Natural killer cell treated with Interleukin-12 subunit alpha and Interleukin-12 subunit beta and Interleukin-15 and Interleukin-18, amount 100 ng/mL, for 72 hours (primary cell): ENCODE measurements around the gene HAND2. TPM values are rescaled to one million over a fixed set of nuclear protein-coding genes. Genes with fewer than 3 reads are reported as not detected.
A peak's percentile ranks its signal among the peaks of the same experiment; 100 is the strongest.

Experiments
- ATAC-seq, 2 donors: fragments of 150-1000 bp; cut with Tn5 transposase in 1 of 2; sonication (Bioruptor Pico), chemical (Tn5 transposase) in 1 of 2; 2 replicates each; pipeline ENCODE4 v1.10.0; 2021
- DNase-seq: peaks from one replicate; pipeline ENCODE4 v3.0.0; 2022; ENCODE audit warnings: low spot score
- H3K27ac Mint-ChIP-seq, 2 donors: 1 replicate in 1 of 2; 2 replicates in 1 of 2; pipeline ENCODE4 v1.8.0; 2022; ENCODE audit warnings: mixed read lengths in 2 of 2, mild to moderate bottlenecking in 1 of 2, moderate library complexity in 1 of 2
- H3K27me3 Mint-ChIP-seq, 2 donors: 1 replicate in 1 of 2; 2 replicates in 1 of 2; pipeline ENCODE4 v1.8.0; 2022; ENCODE audit warnings: mixed read lengths in 2 of 2
- H3K36me3 Mint-ChIP-seq: one replicate; pipeline ENCODE4 v1.8.0; 2022; ENCODE audit warnings: mixed read lengths
- H3K4me1 Mint-ChIP-seq, 2 donors: 1 replicate in 1 of 2; 2 replicates in 1 of 2; pipeline ENCODE4 v1.8.0; 2022; ENCODE audit warnings: low read depth in 2 of 2, mixed read lengths in 2 of 2, mild to moderate bottlenecking in 1 of 2
- H3K4me3 Mint-ChIP-seq: one replicate; pipeline ENCODE4 v1.8.0; 2022; ENCODE audit warnings: mixed read lengths
- H3K9me3 Mint-ChIP-seq: 2 replicates; pipeline ENCODE4 v1.8.0; 2022; ENCODE audit warnings: mixed read lengths
- total RNA-seq, 2 donors: library from RNA; stranded (reverse); gene quantifications; one replicate each; pipeline ENCODE4 v1.2.3, GENCODE V29; 2022

The HAND2 gene
- not detected for total RNA-seq

- DNase-seq = no peak
- Mint-ChIP-seq H3K36me3 (peaks cover 11% of the 10 kb centered on the region), H3K27me3 (peaks cover 60 to 87% of the 10 kb centered on the region in 2 donors), H3K27ac (no peak within 1 kb of the TSS), H3K4me3 (peak within 1 kb of the TSS; percentile 6), H3K9me3 (no peaks in the 10 kb centered on the region), H3K4me1 (peaks cover 5 to 10% of the 10 kb centered on the region in 2 donors)
- ATAC-seq = no peak
Observed at GRCh38 chr4:173529477-173530325, at the start of gene HAND2. HAND2 (minus strand) TSS chr4:173530229; CDS start chr4:173529289, 940 bp downstream.

- no peaks in the 10 kb centered on the region for H3K4me1 Mint-ChIP-seq
- no peaks in the 10 kb centered on the region for H3K9me3 Mint-ChIP-seq
- no peak for DNase-seq
- H3K27ac Mint-ChIP-seq = no peak overlapping the region
- no peak for ATAC-seq
- no peak overlapping the region for H3K4me3 Mint-ChIP-seq
- no peaks in the 10 kb centered on the region for H3K36me3 Mint-ChIP-seq
- H3K27me3 Mint-ChIP-seq = peaks cover 4 to 20% of the 10 kb centered on the region in 2 donors
Observed at GRCh38 chr4:173578956-173579355, 48.9 kb upstream of the HAND2 start.

- no peak for DNase-seq
- Mint-ChIP-seq H3K4me1 (no peaks in the 10 kb centered on the region), H3K9me3 (no peaks in the 10 kb centered on the region), H3K36me3 (no peaks in the 10 kb centered on the region), H3K27ac (no peak overlapping the region), H3K4me3 (no peak overlapping the region), H3K27me3 (peaks cover 6 to 26% of the 10 kb centered on the region in 2 donors)
- no peak for ATAC-seq
Observed at GRCh38 chr4:173577963-173578362, 47.9 kb upstream of the HAND2 start.

- no peak for ATAC-seq
- Mint-ChIP-seq H3K4me3 (no peak overlapping the region), H3K4me1 (no peaks in the 10 kb centered on the region), H3K9me3 (no peaks in the 10 kb centered on the region), H3K36me3 (no peaks in the 10 kb centered on the region), H3K27me3 (peaks cover 6 to 25% of the 10 kb centered on the region in 2 donors), H3K27ac (no peak overlapping the region)
- DNase-seq = no peak
Observed at GRCh38 chr4:173575482-173576152, 45.6 kb upstream of the HAND2 start.

GRCh38 chr4:173573725-173574124, 43.7 kb upstream of the HAND2 start:
- Mint-ChIP-seq H3K27ac (no peak overlapping the region), H3K9me3 (no peaks in the 10 kb centered on the region), H3K27me3 (peaks cover 6 to 25% of the 10 kb centered on the region in 2 donors), H3K4me1 (no peaks in the 10 kb centered on the region), H3K4me3 (no peak overlapping the region), H3K36me3 (no peaks in the 10 kb centered on the region)
- DNase-seq = no peak
- ATAC-seq = no peak

GRCh38 chr4:173573286-173573685, 43.3 kb upstream of the HAND2 start:
- H3K27ac Mint-ChIP-seq = no peak overlapping the region
- DNase-seq = no peak
- H3K4me3 Mint-ChIP-seq = no peak overlapping the region
- no peaks in the 10 kb centered on the region for H3K36me3 Mint-ChIP-seq
- H3K9me3 Mint-ChIP-seq = no peaks in the 10 kb centered on the region
- ATAC-seq = no peak
- peaks cover 6 to 25% of the 10 kb centered on the region in 2 donors for H3K27me3 Mint-ChIP-seq
- H3K4me1 Mint-ChIP-seq = no peaks in the 10 kb centered on the region

GRCh38 chr4:173572493-173573129, 42.6 kb upstream of the HAND2 start:
- Mint-ChIP-seq H3K27me3 (peaks cover 3 to 18% of the 10 kb centered on the region in 2 donors), H3K36me3 (no peaks in the 10 kb centered on the region), H3K4me1 (no peaks in the 10 kb centered on the region), H3K9me3 (no peaks in the 10 kb centered on the region), H3K27ac (no peak overlapping the region), H3K4me3 (no peak overlapping the region)
- DNase-seq (no peak), ATAC-seq (no peak)

GRCh38 chr4:173571620-173572019, 41.6 kb upstream of the HAND2 start:
- H3K27me3 Mint-ChIP-seq = peaks cover 3 to 18% of the 10 kb centered on the region in 2 donors
- H3K27ac Mint-ChIP-seq = no peak overlapping the region
- no peak for ATAC-seq
- no peak for DNase-seq
- H3K4me3 Mint-ChIP-seq = no peak overlapping the region
- H3K4me1 Mint-ChIP-seq = no peaks in the 10 kb centered on the region
- no peaks in the 10 kb centered on the region for H3K9me3 Mint-ChIP-seq
- no peaks in the 10 kb centered on the region for H3K36me3 Mint-ChIP-seq

GRCh38 chr4:173565281-173565680, 35.3 kb upstream of the HAND2 start:
- no peak for ATAC-seq
- Mint-ChIP-seq H3K27me3 (peaks cover 0 to 5% of the 10 kb centered on the region in 2 donors), H3K36me3 (no peaks in the 10 kb centered on the region), H3K4me1 (no peaks in the 10 kb centered on the region), H3K9me3 (no peaks in the 10 kb centered on the region), H3K4me3 (no peak overlapping the region), H3K27ac (no peak overlapping the region)
- no peak for DNase-seq

- no peak overlapping the region for H3K4me3 Mint-ChIP-seq
- no peaks in the 10 kb centered on the region for H3K4me1 Mint-ChIP-seq
- no peak overlapping the region for H3K27ac Mint-ChIP-seq
- peaks cover 0 to 8% of the 10 kb centered on the region in 2 donors for H3K27me3 Mint-ChIP-seq
- DNase-seq (no peak), ATAC-seq (no peak)
- H3K36me3 Mint-ChIP-seq = no peaks in the 10 kb centered on the region
- no peaks in the 10 kb centered on the region for H3K9me3 Mint-ChIP-seq
Observed at GRCh38 chr4:173564461-173564860, 34.4 kb upstream of the HAND2 start.

- DNase-seq = no peak
- Mint-ChIP-seq H3K27ac (no peak overlapping the region), H3K4me3 (no peak overlapping the region), H3K27me3 (peaks cover 2 to 22% of the 10 kb centered on the region in 2 donors), H3K9me3 (no peaks in the 10 kb centered on the region), H3K36me3 (no peaks in the 10 kb centered on the region), H3K4me1 (no peaks in the 10 kb centered on the region)
- no peak for ATAC-seq
Observed at GRCh38 chr4:173560896-173561295, 30.9 kb upstream of the HAND2 start.

GRCh38 chr4:173556398-173557131, 26.5 kb upstream of the HAND2 start:
- Mint-ChIP-seq H3K27ac (no peak overlapping the region), H3K36me3 (no peaks in the 10 kb centered on the region), H3K4me3 (no peak overlapping the region), H3K9me3 (no peaks in the 10 kb centered on the region), H3K27me3 (peaks cover 2 to 23% of the 10 kb centered on the region in 2 donors), H3K4me1 (no peaks in the 10 kb centered on the region)
- ATAC-seq (no peak), DNase-seq (no peak)

- Mint-ChIP-seq H3K27ac (no peak overlapping the region), H3K4me1 (no peaks in the 10 kb centered on the region), H3K36me3 (no peaks in the 10 kb centered on the region), H3K9me3 (peaks cover 3% of the 10 kb centered on the region), H3K4me3 (no peak overlapping the region), H3K27me3 (peaks cover 21 to 61% of the 10 kb centered on the region in 2 donors)
- ATAC-seq (no peak), DNase-seq (no peak)
Observed at GRCh38 chr4:173547889-173548288, 17.9 kb upstream of the HAND2 start.
